Activated naive CD8-positive, alpha-beta T cell treated with anti-CD3 and anti-CD28 coated beads for 36 hours (primary cell): ENCODE results near the gene APOA5. TPM values are rescaled to one million over a fixed set of nuclear protein-coding genes. Genes with fewer than 3 reads are reported as not detected.
"Not testable (repeated sequence)": the region's sequence is repeated elsewhere in the genome, so short reads cannot be mapped to it uniquely, and the experiment has no call there.

Experiments
- DNase-seq: peaks from one replicate; pipeline ENCODE4 v3.0.0; 2021
- H3K27ac Mint-ChIP-seq: one replicate; pipeline ENCODE4 v1.8.0; 2022; ENCODE audit warnings: mild to moderate bottlenecking, moderate library complexity, mixed read lengths
- H3K27me3 Mint-ChIP-seq: one replicate; pipeline ENCODE4 v1.8.0; 2022; ENCODE audit warnings: mild to moderate bottlenecking, mixed read lengths
- H3K36me3 Mint-ChIP-seq: one replicate; pipeline ENCODE4 v1.8.0; 2021; ENCODE audit warnings: mild to moderate bottlenecking, mixed read lengths
- H3K4me1 Mint-ChIP-seq: one replicate; pipeline ENCODE4 v1.8.0; 2021; ENCODE audit warnings: mixed read lengths
- H3K4me3 Mint-ChIP-seq: one replicate; pipeline ENCODE4 v1.8.0; 2022; ENCODE audit warnings: mild to moderate bottlenecking, moderate library complexity, mixed read lengths
- H3K9me3 Mint-ChIP-seq: one replicate; pipeline ENCODE4 v1.8.0; 2022; ENCODE audit warnings: mixed read lengths
- total RNA-seq, 2 experiments: library from RNA; stranded (reverse); gene quantifications; one replicate each; pipeline ENCODE4 v1.2.3, GENCODE V29; 2021

Gene APOA5
- total RNA-seq, 2 experiments from 2014 or later, result not detected

DNA sequence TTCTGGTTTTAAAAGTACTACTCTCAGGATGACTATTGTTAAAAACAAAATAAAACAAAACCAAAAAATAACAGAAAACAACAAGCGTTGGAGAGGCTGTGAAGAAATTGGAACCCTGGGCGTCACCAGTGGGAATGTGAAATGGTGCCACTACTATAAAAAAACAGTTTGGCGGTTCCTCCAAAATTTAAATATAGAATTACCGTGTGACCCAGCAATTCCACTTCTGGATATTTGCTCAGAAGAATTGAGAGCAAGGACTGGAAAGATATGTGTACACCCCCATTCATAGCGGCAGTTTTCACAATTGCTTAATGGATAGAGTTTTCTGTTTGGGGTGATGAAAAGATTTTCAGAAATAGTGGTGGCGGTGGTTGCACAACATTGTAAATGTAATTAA is 22.8 kb upstream of the APOA5 start:
- no peak for DNase-seq
- no peak overlapping the region for H3K27ac Mint-ChIP-seq
- no peak overlapping the region for H3K4me3 Mint-ChIP-seq
- no peaks in the 10 kb centered on the region for H3K4me1 Mint-ChIP-seq
- no peaks in the 10 kb centered on the region for H3K27me3 Mint-ChIP-seq
- H3K36me3 Mint-ChIP-seq, result no peaks in the 10 kb centered on the region
- no peaks in the 10 kb centered on the region for H3K9me3 Mint-ChIP-seq

DNA sequence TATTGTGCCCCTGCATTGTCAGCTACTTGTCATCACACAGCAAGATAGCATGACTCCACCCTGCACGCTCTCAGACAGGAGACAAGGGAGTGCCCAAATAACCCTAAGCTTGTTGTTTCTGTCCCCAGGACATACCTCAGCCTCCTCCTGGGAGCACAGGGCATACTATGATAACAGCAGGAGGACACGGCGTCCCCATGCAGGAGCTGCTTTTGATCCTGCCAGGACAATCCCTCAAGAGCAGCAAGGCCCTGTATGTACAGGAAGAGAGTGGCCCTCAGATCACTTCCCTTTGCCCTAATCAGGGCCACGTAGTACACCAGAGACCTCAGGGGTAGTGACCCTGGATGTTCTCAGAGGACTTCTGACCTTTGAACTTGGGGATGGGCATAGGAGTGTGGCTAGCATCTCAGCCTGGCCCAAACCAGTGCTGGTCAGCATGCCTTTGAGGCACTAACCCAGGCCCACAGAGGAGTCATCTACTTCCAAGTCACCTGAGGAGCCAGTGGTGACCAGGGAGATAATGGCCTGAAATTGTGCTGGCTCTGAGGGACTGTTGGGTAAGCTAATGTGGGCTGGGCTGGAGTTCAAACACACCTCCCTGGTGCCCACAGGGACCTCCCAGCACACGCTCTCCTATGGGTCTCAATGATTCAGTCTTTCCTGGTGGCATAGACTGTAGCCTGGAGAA is 22.2 kb upstream of the APOA5 start:
- Mint-ChIP-seq H3K36me3 (no peaks in the 10 kb centered on the region), H3K4me1 (no peaks in the 10 kb centered on the region), H3K4me3 (no peak overlapping the region), H3K27ac (no peak overlapping the region), H3K27me3 (peaks cover 3% of the 10 kb centered on the region), H3K9me3 (no peaks in the 10 kb centered on the region)
- DNase-seq, result no peak

DNA sequence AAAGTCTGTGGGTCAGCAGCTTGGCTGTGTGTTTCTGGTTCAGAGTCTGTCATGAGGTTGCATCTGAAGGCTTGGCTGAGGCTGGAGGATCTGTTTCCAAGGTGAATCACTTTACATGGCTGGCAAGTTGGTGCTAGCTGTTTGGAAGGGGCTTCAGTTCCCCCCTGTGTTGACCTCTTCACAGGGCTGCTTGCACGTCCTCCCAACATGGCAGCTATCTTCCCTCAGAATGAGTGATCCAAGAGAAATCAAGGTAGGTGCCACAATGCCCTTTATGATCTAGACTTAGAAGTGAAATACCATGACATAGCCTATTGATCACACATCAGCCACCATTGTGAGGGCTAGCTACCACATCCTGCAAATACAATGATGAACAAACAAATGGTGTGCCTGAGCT is 21.5 kb upstream of the APOA5 start:
- no peak overlapping the region for H3K4me3 Mint-ChIP-seq
- no peak for DNase-seq
- no peak overlapping the region for H3K27ac Mint-ChIP-seq
- no peaks in the 10 kb centered on the region for H3K4me1 Mint-ChIP-seq
- no peaks in the 10 kb centered on the region for H3K9me3 Mint-ChIP-seq
- H3K36me3 Mint-ChIP-seq, result no peaks in the 10 kb centered on the region
- peaks cover 4% of the 10 kb centered on the region for H3K27me3 Mint-ChIP-seq

DNA sequence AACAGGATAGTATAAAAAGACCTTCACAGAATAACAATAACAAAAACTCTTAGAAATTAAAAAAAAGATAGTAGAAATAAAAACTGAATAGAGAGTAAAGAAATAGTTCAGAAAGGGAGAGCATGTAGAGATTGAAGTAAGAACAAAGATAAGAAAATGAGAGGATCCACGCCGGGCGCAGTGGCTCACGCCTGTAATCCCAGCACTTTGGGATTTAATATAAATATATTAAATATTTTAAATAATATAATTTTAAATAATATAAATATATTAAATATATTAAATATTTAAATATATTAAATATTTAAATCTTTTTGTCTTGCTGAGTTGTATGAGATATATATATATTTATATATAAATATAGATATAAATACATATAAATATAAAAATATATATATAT is 20.4 kb upstream of the APOA5 start:
- Mint-ChIP-seq H3K4me3 (no peak overlapping the region), H3K4me1 (no peaks in the 10 kb centered on the region), H3K9me3 (no peaks in the 10 kb centered on the region), H3K27ac (no peak overlapping the region), H3K27me3 (peaks cover 4% of the 10 kb centered on the region), H3K36me3 (no peaks in the 10 kb centered on the region)
- DNase-seq, result no peak

DNA sequence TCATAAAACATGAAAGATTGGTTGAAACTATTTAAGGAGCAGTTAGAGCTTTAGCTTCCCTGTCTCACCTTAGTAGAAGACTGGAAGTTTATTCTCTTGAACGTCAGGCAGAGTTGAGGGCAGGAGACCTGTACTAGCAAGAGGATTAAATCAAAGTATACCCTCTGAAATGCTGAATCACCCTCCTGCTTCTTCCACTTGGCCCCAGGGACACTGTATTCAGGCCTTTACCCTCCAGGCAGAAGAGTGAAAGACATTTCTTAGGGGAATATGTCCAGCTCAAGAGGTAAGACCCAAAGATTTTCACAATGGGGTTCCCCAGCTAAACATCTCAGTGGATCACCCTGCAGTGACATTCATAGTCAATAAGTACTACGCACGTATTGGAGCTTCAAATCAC is 19.5 kb upstream of the APOA5 start:
- Mint-ChIP-seq H3K4me1 (no peaks in the 10 kb centered on the region), H3K27me3 (peaks cover 4% of the 10 kb centered on the region), H3K27ac (no peak overlapping the region), H3K4me3 (no peak overlapping the region), H3K9me3 (no peaks in the 10 kb centered on the region), H3K36me3 (no peaks in the 10 kb centered on the region)
- DNase-seq, result no peak

DNA sequence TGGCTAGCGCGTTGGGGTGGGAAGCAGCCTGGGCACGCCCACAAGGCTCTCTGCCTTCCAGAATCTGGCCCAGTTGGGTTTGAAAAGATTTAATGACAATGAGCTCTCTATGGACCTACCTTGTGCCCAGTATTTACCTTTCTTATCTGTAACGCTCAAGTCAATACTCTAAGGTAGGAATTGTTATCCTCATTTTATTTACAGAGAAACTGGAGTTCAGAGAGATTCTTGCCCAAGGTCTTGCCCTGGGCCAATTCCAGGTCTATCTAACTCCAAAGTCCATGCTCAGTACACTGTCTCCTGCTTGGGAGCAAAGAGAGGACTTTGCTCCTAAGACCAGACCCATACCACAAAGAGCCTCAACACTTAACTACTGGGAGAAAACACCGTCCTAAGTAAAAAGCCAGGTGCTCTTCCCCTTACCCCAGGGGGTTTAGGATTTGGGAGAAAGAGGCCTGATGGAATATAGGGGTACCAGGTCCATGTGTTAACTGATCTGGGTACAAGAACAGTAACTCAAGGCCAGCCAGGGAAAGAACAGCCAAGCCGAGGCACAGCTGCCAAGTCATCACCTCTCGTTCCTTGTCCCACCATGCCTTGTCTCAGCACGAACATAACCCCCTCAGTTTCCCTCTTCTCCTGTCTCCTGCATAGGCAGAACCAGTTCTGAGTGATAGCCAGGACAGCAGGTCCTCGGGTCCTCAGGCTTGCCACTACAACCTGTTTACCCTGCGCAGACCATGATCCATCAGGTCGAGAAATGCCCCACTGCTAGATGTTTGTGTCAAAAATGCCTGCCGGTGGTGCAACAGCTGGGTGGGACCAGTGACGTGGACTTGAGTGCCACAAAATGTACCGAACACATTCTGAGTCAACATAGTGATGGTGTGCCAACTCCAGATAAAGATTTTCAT is 16.8 kb upstream of the APOA5 start:
- no peaks in the 10 kb centered on the region for H3K9me3 Mint-ChIP-seq
- H3K4me1 Mint-ChIP-seq, result no peaks in the 10 kb centered on the region
- no peak overlapping the region for H3K27ac Mint-ChIP-seq
- peaks cover 4% of the 10 kb centered on the region for H3K27me3 Mint-ChIP-seq
- H3K36me3 Mint-ChIP-seq, result no peaks in the 10 kb centered on the region
- no peak for DNase-seq
- H3K4me3 Mint-ChIP-seq, result no peak overlapping the region

DNA sequence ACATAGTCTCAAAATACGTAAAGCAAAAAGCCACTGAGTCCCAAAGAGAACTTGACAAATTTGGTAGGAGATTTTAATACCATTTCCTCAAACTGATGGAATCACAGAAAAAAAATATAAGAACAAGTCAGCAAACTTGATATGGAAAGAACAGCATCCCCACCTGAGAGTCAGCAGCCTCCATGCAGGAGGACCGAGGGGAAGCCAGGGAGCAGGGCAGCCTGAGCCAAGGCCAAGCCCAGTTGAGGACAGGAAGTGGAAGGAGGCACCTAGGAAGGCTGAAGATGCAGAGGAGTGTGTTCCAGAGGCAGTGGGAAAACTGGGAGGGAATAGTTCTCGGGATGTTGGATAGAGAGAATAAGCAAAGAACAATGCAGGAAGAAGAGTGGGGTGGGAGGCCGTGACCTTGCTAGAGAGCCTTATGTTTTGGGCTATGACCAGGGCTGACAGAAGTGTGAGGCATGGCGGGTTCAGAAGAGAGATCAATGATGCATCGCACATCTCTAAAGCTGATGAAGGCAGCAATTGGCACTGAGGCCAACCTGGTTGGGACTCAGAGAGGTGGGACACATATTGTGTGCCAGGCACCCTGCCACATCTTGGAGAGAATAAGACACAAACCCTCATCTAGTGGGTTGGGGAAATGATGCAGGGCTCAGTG is 16.1 kb upstream of the APOA5 start:
- no peak for DNase-seq
- H3K4me1 Mint-ChIP-seq, result no peaks in the 10 kb centered on the region

DNA sequence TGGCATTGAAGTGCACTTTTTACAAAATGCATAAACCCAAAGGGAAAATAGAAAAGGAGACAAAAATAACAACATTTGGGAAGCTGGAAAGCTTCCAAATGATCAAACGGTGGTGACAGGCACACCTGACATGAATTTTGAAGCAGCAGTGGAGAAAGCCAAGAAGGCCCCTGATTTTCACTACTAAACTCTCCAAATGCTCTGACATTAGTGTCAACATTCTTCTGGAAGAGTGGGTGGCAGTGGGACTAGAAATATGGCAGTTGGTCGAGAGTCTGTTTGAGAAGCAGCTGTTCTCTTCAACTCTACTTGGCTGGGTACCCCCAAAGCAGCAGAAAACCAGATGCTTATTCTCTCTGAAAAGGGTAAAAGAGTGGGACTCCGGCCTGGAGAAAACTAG is 12.3 kb upstream of the APOA5 start:
- Mint-ChIP-seq H3K9me3 (no peaks in the 10 kb centered on the region), H3K27ac (no peak overlapping the region), H3K27me3 (peaks cover 14% of the 10 kb centered on the region), H3K4me3 (no peak overlapping the region), H3K4me1 (no peaks in the 10 kb centered on the region), H3K36me3 (no peaks in the 10 kb centered on the region)
- no peak for DNase-seq

More for the DNA sequence above, 16.1 kb upstream of the APOA5 start:
- Mint-ChIP-seq H3K27me3 (peaks cover 4% of the 10 kb centered on the region), H3K36me3 (no peaks in the 10 kb centered on the region), H3K27ac (no peak overlapping the region), H3K4me3 (no peak overlapping the region), H3K9me3 (no peaks in the 10 kb centered on the region)

DNA sequence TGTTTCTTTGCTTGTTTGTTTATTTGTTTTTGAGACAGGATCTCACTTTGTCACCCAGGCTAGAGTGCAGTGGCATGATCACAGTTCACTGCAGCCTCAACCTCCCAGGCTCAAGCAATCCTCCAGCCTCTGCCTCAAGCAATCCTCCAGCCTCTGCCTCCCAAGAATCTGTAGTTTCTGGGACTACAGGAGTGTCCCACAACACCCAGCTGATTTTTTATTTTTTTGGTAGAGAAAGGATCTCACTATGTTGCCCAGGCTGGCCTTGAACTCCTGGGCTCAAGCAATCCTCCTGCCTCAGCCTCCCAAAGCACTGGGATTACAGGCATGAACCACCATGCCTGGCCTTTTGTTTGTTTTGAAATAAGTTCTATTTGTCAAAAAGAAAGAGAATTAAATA is 10.0 kb upstream of the APOA5 start:
- peaks cover 13% of the 10 kb centered on the region for H3K27me3 Mint-ChIP-seq
- H3K36me3 Mint-ChIP-seq, H3K27ac Mint-ChIP-seq, H3K4me1 Mint-ChIP-seq, H3K9me3 Mint-ChIP-seq, DNase-seq, H3K4me3 Mint-ChIP-seq: not testable (repeated sequence)

DNA sequence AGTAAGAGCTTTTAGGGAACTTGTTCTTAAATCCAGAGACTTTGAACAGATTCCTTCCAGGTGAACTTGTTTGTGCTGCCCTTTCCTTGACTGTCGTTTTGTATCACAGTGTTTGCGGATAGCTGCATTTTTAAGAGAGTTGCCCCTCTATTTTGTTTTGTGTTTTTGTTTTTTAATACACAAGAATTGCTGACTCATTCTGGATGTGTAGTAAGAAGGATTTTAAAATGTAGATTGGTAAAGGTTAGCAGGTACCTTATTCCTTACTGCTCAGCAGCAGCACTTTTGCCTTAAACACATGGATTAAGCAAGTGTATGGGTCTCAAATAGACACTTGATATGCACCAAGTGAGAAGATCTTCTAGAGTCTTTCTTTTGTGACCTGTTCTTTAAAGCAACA is 8.9 kb upstream of the APOA5 start:
- no peak overlapping the region for H3K27ac Mint-ChIP-seq
- peaks cover 13% of the 10 kb centered on the region for H3K27me3 Mint-ChIP-seq
- no peaks in the 10 kb centered on the region for H3K9me3 Mint-ChIP-seq
- H3K36me3 Mint-ChIP-seq, result no peaks in the 10 kb centered on the region
- no peak for DNase-seq
- no peak overlapping the region for H3K4me3 Mint-ChIP-seq
- no peaks in the 10 kb centered on the region for H3K4me1 Mint-ChIP-seq

DNA sequence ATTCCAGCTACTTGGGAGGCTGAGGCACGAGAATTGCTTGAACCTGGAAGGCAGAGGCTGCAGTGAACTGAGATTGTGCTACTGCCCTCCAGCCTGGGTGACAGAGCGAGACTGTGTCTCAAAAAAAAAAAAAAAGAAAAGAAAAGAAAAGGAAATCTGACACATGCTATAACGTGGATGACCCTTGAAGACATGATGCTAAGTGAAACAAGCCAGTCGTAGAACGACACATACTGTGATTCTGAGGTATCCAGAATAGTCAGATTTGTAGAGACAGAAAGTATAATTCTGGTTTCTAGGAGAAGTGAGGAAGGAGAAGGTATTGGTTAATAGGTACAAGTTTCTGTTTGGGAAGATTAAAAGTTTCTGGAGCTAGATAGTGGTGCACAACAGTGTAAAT is 6.7 kb upstream of the APOA5 start:
- Mint-ChIP-seq H3K36me3 (no peaks in the 10 kb centered on the region), H3K4me1 (peaks cover 2% of the 10 kb centered on the region), H3K27ac (no peak overlapping the region), H3K4me3 (no peak overlapping the region), H3K9me3 (no peaks in the 10 kb centered on the region), H3K27me3 (peaks cover 13% of the 10 kb centered on the region)
- DNase-seq, result no peak

DNA sequence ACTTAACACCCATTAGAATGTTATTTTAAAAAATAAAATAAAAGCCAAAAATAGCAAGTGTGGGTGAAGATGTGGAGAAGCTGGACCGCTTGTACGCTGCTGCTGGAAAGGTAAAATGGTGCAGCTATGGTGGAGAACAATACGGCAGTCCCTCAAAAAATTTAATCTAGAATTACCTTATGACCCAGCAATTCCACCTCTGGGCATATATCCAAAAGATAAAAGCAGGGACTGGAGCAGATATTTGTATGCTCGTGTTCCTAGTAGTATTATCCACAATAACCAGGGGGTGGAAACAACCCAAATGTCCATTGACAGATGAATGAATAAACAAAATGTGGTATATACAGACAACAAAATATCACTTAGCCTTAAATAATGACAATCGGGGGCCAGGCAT is 6.1 kb upstream of the APOA5 start:
- no peak for DNase-seq
- peaks cover 2% of the 10 kb centered on the region for H3K4me1 Mint-ChIP-seq
- H3K36me3 Mint-ChIP-seq, result no peaks in the 10 kb centered on the region
- no peaks in the 10 kb centered on the region for H3K9me3 Mint-ChIP-seq
- no peak overlapping the region for H3K4me3 Mint-ChIP-seq
- H3K27me3 Mint-ChIP-seq, result peaks cover 13% of the 10 kb centered on the region
- no peak overlapping the region for H3K27ac Mint-ChIP-seq

DNA sequence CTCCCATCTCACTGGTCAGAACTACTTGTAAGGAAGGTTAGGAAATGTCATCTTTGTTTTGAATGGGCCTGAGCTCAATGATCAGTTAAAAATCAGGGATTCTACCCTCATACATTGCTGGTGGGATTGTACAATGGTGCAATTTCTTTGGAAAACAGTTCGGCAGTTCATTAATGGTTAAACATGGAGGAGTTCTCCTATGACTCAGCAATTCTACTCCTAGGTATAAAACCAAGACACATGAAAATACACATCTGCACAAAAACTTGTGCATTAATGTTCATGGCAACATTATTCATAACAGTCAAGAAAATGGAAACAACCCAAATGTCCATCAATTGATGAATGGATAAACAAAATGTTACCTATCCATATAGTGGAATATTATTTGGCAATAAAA is 4.9 kb upstream of the APOA5 start:
- Mint-ChIP-seq H3K36me3 (no peaks in the 10 kb centered on the region), H3K27ac (no peak overlapping the region), H3K4me1 (peaks cover 2% of the 10 kb centered on the region), H3K9me3 (no peaks in the 10 kb centered on the region), H3K4me3 (no peak overlapping the region), H3K27me3 (peaks cover 13% of the 10 kb centered on the region)
- DNase-seq, result no peak

DNA sequence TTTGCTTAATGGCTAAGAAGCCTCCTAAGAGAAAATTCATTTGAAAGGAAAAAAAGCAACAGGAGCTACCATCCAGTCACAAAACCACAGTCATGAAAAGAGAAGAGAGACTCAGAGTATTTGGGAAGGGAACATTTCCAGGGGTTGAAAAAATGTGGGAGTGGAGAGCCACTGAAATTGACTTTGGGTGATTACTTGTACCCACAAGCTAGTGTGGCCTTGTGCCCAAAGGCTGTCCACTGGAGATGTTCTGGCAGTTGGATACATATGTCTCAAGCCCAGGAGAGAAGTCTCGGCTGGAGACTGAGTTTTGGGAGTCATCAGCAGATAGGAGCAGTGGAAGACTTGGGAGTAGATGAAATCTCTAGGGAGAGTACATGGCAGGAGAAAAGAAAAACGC is 3.2 kb upstream of the APOA5 start:
- Mint-ChIP-seq H3K4me1 (peaks cover 6% of the 10 kb centered on the region), H3K27ac (no peak overlapping the region), H3K9me3 (no peaks in the 10 kb centered on the region), H3K36me3 (no peaks in the 10 kb centered on the region), H3K4me3 (no peak overlapping the region), H3K27me3 (peaks cover 8% of the 10 kb centered on the region)
- DNase-seq, result no peak

DNA sequence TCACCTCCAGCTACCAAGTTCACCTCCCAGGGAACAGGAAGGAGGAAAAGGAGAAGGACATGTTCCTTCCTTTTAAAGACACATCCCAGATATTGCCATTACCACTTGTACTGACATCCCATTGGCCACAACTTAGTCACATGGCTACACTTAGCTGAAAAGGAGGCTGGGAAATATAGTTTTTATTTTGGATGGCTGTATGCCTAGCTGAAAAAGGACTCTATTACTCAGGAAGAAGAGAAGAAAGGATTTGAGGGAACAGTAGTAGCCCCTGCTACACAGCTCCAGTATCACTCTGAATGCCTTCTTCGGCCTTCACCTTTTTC is 2.1 kb upstream of the APOA5 start:
- Mint-ChIP-seq H3K27me3 (no peaks in the 10 kb centered on the region), H3K9me3 (no peaks in the 10 kb centered on the region), H3K27ac (no peak overlapping the region), H3K36me3 (no peaks in the 10 kb centered on the region), H3K4me3 (no peak overlapping the region), H3K4me1 (peaks cover 6% of the 10 kb centered on the region)
- no peak for DNase-seq
